Dermis microvascular lymphatic vessel endothelial cell (primary cell): Measurements from ENCODE around the gene KCTD5. TPM values are rescaled to one million over a fixed set of nuclear protein-coding genes. Genes with fewer than 3 reads are reported as not detected.

ENCODE experiments used
- DNase-seq, 2 donors: peaks; one replicate each; pipeline versions ENCODE4 v3.0.0 to v3.0.0-alpha.2; 2010; ENCODE audit warnings: low read depth in 2 of 2
- total RNA-seq: library from RNA; depleted of rRNA; stranded (reverse); fragments of >200 nt; gene quantifications from 2 replicates; pipeline ENCODE4 v1.2.1, GENCODE V29; 2014

The KCTD5 gene
- total RNA-seq, 1 donor from 2014 or later = 14.4 TPM

- no peak for DNase-seq
Observed at GRCh38 chr16:2748757-2749455, 66.6 kb downstream of the KCTD5 start.

DNA sequence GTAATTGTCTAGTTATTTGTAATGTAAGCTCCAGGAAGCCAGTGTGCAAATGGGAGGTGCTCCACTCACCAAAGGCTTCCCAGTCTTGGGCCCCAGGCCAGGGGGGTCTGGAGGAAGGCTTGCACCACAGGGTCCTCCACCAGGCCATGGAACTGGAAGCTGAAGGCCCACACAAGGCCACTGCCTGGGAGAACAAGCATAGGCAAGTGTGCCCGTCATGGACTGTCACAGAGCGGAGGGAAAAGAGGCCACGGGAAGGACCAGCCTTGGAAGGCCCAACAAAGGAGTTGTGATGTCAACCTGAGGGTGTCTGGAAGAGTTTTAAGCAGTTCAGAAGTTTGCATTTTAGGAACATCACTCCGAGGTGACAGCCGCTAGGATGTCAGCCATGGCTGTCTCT is 67.2 kb downstream of the KCTD5 start:
- DNase-seq = no peak

GRCh38 chr16:2749936-2750335 is 67.6 kb downstream of the KCTD5 start:
- no peak for DNase-seq

DNA sequence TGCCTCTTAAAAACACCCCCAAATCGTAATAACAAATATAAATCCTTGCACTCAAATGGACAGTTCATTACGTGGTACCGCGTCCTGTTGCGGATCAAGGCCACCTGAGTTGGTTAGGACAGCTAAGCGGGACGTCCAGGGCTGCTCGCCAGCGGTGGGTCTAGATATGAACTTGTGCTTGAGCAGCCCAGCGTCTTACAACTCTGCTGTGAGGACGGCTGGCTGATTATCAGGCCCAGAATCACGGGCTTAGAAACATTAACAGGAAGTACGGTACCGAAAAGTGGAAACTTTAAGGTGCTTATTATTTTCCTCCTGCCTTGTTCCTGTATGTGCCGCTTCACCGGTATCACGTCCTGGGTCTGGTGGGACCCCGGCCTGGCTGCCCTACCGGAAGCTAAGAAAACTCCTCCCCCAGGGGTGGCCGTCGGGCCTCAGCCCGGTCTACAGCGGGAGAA is 69.3 kb downstream of the KCTD5 start:
- DNase-seq = no peak

- peak; percentile 91 to 97 for DNase-seq
Observed at GRCh38 chr16:2752035-2752849, 69.9 kb downstream of the KCTD5 start, which contains the start of gene SRRM2. SRRM2 (plus strand) TSS chr16:2752638; CDS start chr16:2756365, 3,727 bp downstream.

DNA sequence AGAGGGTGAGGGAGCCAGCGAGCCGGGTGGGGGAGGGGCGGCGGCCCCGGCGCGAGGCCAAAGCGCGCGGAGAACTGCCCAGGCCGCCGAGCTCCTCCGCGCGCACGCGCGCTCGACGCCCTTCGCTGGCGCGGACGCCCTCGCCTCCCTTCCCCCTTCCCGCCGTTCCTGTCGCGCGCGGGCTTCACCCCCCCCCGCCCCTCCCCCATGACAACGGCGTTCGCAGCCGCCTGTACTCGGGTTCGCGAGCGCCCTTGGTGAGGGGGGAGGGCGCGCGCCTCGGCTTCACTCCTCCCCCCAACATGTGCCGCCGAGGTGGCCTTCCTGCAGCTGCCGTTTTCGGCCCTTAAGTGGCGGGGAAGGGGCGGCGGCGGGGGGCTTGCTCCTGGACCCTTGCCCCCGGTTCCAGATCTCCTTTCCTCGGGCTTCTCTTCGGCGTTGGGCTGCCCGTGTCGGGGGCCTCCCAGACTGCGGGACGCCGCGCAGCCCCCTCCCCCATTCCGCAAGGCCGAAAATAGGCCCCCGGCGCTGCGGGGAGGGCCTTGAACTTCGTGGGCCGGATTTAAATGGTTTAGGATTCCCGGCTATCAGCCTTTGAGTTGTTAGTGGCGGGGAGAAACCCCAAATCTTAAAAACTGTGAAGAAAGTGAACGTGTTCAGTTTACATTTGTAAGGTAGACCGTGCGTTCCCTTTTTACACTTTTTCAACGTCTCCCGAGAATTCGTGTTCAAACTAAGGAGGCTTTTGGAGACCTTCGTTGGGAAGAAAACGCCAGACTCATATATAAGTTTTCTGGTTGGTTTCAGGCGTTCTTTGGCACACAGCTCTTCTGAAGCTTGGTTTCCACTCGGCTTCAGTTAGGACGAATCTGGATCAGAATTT is 70.8 kb downstream of the KCTD5 start:
- DNase-seq = peak; percentile 58 to 80

- DNase-seq = peak in 1 of 2 donors; percentile 21
Observed at GRCh38 chr16:2753733-2754020, 71.4 kb downstream of the KCTD5 start.

DNA sequence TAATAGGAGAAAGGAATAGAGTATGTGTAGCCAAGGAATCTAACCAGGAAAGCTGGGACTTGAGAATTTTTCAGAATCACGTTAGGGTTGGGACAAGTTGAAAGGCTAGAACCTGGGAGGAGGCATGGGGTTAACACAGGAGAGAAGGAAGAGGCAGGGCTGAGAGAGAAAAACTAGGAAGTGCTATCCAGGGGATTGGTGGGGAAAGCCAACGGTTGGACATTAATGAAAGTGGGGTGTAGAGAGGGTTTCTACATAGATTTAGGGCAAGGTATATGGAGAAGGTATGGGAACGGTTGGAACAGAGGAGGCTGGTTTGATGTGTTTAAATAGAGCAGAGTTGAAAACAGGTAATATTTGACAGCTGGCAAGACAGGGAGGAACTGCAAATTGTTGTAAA is 72.8 kb downstream of the KCTD5 start:
- DNase-seq = no peak

DNA sequence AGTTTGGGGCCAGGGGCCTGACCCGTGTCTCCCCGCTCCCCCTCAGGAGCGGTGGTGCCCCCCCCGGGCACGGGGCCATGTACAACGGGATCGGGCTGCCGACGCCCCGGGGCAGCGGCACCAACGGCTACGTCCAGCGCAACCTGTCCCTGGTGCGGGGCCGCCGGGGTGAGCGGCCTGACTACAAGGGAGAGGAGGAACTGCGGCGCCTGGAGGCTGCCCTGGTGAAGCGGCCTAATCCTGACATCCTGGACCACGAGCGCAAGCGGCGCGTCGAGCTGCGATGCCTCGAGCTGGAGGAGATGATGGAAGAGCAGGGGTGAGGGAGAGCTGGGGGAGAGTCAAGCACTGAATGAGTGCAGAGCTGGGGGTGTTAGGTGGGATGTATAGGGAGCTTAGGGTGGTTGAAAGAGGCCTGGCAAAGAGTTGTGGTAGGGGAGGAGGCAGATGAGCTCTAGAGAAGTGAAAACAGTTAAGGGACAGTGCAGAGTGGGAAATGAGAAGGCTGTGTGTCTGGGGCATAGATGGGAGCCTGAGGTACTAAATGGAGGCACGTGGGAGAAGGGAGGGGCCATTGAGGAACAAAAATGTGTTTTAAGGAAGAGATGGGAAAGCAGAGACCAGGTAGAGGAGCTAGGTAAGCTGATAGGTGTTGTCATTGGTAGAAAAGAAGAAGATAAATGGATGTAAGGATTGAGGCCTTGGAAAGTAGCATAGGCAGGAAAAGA is 74.1 kb downstream of the KCTD5 start:
- no peak for DNase-seq

DNA sequence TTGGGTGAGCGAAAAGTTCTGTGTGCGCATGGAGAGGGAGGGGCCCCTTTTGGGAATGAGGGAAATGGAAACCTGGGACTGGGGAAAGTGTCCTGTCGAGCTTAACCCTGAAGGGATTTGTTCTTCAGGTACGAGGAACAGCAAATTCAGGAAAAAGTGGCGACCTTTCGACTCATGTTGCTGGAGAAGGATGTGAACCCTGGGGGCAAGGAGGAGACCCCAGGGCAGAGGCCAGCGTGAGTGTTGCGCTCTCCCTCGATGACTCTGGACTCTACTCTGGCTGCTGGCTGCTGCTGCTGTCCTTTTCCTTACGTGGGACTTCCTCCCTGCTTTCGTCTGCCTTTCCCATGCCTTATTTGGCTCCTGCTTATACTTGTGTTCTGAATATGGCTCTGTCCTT is 75.0 kb downstream of the KCTD5 start:
- DNase-seq = no peak

Other genes with a start within 250 kb of the KCTD5 start
- 3.7 and 3.8 TPM in 2 replicates for gene TEDC2, start 222.4 kb upstream of the KCTD5 start, total RNA-seq
- under 0.01 and 0.13 TPM in 2 replicates for gene NTN3, start 211.2 kb upstream of the KCTD5 start, total RNA-seq
- 7.3 and 10.0 TPM in 2 replicates for gene TBC1D24, start 207.4 kb upstream of the KCTD5 start, total RNA-seq
- 5.5 and 16.6 TPM in 2 replicates for gene ATP6V0C, start 168.6 kb upstream of the KCTD5 start, total RNA-seq
- 30.0 and 59.0 TPM in 2 replicates for gene AMDHD2, start 162.2 kb upstream of the KCTD5 start, total RNA-seq
- not detected in 2 replicates for gene CEMP1, start 151.1 kb upstream of the KCTD5 start, total RNA-seq
- gene PDPK1, start 144.5 kb upstream of the KCTD5 start, total RNA-seq = 12.8 and 17.1 TPM in 2 replicates
- 0.13 and 0.25 TPM in 2 replicates for gene PRSS27, start 37.7 kb downstream of the KCTD5 start, total RNA-seq
- gene SRRM2, start 70.1 kb downstream of the KCTD5 start, total RNA-seq = 23.0 and 48.4 TPM in 2 replicates
- gene ELOB, start 94.8 kb downstream of the KCTD5 start, total RNA-seq = 224 and 321 TPM in 2 replicates
- gene PRSS33, start 105.0 kb downstream of the KCTD5 start, total RNA-seq = not detected in 2 replicates
- gene PRSS41, start 115.9 kb downstream of the KCTD5 start, total RNA-seq = not detected in 2 replicates
- gene PRSS21, start 134.7 kb downstream of the KCTD5 start, total RNA-seq = 0.89 and 1.8 TPM in 2 replicates
- 0.13 TPM in 1 of 2 replicates, not detected in the other for gene ZG16B, start 147.8 kb downstream of the KCTD5 start, total RNA-seq
- not detected in 2 replicates for gene PRSS22, start 175.6 kb downstream of the KCTD5 start, total RNA-seq
- gene FLYWCH2, start 200.7 kb downstream of the KCTD5 start, total RNA-seq = 31.5 and 33.1 TPM in 2 replicates
- 19.0 and 26.6 TPM in 2 replicates for gene FLYWCH1, start 229.4 kb downstream of the KCTD5 start, total RNA-seq